Activated effector memory CD4-positive, alpha-beta T cell treated with anti-CD3 and anti-CD28 coated beads, Interleukin-2, amount 50 U/mL, for 16 hours (primary cell): Measurements from ENCODE around the gene FAF1.

Experiments used
- DNase-seq: peaks from one replicate; pipeline ENCODE4 v3.0.0-alpha.2; 2020

FAF1 gene

DNA sequence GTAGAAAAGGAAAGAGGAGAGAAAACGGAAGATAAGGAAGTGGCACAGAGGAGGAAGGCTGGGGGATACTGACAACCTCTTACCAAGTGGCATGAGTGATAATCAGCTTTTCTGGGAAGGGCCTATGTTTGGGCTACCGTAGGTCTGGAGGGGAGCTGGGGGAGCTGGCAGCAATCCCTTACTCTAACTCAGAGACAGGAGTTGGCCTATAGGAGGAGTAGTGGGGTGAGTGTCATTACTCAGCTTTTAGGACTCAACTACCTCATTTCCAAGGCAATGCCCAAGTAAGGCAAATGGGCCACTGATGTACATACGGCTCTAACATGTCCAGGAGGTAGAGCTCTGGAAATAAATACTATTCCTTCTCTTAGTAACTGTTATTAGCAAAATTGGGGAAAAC is 488.1 kb downstream of the FAF1 start:
- DNase-seq = no peak

DNA sequence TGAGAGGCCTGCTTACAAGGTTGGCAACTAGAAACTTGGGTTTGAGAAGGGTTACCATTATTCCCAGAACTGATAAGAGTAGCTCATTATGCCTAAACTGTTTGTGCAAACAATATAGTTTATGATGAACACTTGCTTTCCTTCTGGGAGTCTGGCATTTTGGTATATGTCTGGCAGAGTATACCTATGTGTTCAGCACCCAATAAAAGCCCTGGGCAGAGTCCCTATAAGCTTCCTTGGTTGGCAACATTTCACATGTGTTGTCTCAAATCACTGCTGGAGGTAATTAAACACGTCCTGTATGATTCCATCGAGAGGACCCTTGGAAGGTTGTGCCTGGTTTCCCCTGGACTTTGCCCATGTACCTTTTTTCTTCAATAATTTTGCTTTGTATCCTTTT is 497.1 kb downstream of the FAF1 start:
- no peak for DNase-seq

DNA sequence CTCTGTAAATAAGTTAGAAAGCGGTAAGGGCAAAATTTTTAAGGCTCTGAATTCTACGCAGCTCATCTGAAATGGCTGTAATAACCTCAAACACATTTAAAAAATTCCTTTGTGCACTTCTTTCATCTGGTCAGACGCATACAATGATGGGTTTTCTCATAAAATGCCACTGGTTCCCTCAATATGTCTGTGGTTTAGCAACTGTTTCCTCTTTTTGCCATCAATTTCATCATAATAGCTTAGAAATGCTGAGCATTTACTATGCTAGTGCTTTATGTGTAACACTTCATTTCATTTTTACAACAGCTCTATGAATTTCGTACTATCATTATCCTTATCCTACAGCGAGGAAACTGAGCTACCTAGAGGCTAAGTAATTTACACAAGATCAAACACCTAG is 501.6 kb downstream of the FAF1 start:
- DNase-seq = no peak

DNA sequence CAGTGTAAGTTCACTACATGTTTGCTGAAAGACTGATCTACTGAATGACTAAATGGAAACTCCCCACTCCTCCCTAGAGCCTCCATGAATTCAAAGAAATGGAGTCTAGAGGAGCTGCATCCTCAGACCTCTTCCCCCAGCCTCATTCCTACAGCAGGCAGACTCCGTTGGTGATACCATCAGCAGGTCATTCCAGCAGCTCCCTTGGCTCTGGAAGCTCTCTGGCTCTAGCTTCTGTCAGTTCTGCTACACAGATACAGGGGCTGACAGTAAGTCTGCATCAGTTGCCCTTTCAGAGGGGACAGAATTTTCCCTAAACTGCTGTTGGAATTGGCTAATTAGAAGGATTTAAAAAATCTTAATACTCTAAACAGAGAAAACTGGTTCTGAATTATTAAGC is 505.2 kb downstream of the FAF1 start:
- no peak for DNase-seq

DNA sequence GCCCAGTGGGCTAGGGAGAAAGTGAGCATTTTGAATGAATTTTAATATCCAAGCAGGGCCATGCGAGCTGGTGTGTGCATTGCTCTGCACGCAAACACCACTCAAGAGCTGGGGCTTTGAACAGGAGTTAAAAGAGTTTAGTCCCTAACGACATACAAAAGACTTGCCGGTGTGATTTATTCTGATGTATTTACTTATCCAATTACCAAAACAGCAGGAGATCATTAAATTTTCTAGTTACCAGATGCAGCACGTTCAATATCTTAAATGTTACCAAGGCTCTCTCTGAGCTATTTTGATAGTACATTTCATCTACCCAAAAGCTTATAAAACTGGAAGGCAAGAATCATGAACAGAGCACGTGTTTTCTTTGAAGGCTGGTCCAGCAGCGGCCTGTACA is 506.8 kb downstream of the FAF1 start:
- no peak for DNase-seq

DNA sequence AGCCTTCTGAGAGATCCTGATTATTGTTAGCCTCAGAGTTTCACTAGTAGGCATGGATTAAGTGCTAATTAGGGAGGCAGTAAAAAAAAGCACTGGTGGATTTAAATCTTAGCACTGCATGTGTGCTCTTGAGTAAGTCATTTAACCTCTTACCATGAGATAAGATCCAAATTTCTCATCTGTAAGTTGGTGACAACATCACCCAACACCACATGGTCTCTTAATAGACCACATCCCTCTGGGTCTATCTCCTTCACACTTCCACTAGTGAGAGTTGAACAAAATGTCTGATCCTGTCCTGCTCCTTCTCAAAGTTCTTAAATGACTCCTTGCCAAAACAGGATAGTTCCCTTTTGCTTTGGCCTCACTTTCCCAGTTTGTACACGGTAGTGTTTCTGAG is 507.4 kb downstream of the FAF1 start:
- no peak for DNase-seq

DNA sequence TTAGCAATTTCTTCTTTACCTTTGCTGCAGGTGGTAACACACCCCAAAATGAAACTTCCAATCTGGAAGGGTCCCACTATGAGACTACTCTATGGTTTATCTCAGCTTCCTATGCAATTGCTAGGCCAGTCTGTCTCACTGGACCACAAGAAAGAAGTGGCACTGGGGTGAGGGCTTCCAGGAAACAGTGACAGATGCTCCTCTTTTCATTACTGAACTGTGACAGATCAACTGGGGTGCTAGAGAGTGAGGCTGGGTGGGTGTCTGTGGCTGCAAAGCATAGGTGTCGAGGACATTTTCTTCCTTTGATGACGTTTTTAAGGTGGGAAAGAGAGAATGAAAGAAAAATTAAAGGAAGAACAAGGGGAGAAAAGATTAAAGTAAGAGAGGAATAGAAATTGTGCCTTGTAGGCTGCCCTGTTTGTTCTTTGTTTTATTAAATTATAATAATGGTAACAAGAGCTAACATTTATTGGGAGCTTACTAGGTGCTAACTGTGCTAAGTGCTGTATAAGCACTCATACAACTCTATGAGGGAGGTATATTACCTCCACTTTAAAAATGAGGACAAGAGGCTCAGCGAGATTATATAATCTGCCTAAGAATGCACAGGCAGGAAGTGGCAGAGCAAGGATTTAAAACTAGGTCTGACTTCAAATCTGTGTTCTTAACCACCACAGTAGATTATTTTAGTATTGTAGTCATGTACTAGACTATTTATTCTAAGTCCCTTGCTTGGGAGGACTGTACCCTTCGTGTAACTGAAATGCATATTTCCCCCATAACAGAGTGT is 509.0 kb downstream of the FAF1 start:
- no peak for DNase-seq

DNA sequence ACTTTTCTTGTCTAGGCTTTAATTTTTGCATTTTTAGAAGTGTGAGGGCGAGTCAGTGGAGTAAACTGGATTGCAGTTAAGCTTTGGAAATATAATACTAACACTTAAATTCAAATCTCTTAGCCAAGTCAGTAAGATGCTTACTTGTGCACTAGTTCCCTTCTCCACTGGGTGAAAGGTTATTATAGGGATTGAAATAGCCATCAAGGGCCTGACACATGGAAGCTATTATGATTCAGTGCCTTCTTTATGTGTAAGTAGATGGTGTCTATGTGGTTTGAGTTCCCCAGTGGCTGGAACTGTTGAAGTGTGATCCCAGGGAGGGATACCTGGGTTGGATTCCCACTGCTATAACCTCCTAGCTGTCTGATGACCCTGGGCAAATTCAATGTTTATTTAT is 512.1 kb downstream of the FAF1 start:
- no peak for DNase-seq

DNA sequence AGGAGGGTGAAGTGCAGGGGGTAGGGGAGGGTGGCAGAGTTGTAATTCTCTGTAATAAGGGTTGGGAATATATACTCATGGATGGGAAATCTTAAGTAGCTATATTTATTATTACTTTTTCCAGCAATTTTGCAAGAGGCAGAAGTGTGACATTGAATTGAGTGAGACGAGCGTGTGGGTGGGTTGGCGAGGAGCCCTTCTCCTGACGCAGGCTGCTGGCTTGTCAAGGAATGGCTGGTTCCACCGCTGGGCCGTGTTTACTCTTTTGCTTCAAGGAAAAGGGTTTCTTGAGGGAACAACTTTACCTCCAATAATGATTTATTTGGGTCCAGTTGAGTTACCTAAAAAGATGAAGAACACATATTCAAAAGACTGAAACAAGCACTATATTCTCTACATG is 518.9 kb downstream of the FAF1 start:
- no peak for DNase-seq

DNA sequence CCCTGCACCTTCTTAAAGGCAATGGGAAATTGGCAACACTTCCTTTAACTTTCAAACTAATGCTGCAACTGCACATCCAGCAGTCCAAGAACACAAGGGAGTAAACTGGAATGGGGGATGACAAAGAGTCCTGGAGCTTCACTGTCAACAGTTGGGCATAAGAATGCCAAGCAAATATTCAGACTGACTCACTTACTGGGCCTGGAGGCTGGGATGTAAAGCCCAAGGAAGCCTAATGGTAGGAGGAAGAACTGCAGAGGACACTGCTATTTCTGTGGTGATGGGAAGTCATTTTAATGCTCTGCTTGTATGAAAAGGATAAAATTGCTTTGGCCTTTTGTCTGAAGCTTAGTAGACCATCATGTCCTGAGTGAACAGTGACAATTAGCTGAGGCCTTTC is 521.1 kb downstream of the FAF1 start:
- no peak for DNase-seq

DNA sequence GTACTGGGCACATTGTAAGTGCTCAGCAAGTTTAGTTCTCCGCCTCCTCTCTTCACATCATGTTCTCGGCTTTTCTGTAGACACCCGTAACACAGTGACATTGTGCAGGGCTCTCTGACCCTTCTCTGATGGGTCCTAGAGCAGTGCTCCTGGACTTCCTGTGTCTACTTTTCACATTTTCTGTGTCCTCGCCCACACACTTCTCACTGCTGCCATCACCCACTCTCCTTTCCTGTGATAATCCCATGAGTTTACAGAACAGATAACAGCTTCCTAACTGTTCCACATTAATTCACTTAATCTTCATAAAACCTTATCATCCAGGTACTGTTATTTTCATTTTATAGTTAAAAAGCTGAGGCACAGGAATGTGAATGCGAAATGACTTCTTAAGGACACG is 523.6 kb downstream of the FAF1 start:
- DNase-seq = no peak

DNA sequence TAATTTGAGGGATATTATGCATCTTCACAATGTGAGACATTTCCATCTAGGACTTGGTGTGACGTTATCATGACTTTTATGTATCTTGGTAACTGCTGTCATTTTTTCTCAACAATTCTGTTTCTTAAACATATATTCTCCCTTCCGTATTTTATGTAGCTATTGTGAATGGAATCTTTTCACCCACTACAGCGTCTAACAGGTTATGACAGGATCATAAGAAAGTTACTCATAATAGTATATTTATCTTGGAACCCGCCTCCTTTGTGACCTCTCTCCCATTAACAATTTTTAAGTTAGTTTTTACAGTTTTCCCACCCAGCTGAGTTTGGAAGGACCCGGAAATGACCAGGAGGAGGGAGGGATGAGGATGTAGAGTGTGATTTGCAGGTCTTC is 530.1 kb downstream of the FAF1 start:
- DNase-seq = no peak

DNA sequence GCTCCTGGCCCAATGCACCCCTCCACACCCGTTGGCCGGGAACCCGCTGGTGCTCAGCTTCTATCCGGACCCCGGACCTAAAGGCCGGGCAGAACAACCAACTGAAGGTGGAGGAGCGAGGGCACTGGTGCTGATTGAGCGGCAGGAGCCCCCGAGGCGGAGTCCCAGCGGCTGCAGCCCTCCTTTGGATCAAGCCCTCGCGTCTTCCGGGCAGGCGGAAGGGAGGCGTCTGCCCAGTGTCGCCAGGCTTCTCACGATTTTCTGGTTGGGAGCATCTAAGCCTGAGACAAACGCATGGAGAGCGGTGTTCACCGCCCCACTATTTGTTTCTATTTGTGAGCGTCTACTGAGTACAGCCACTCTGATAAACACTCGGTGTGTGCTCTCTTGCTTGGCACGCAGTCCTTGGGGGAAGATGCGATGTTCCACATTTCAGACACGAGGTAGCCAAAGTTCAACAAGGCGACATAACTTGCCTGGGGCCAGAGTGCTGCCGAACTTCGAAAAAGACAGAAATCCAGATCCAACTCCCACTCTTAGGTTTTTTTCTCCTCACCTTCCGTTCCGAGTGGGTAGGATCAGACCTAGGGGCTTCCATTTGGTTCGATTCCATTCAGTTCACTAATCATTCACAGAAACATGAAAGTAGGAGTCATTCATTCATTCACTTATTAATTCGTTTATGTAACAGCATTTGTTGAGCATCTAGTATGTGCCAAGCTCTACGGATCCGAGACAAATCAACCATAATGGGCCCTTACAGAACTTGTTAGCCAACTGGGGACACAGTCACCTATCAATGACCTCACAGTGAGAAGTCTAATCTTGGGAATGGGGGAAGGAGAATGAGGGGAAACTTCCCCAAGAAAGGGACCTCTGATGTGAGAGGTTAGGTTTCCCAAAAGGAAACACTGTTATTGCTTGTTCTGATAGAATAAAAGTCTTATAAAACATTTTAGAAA is 532.0 kb downstream of the FAF1 start:
- no peak for DNase-seq

DNA sequence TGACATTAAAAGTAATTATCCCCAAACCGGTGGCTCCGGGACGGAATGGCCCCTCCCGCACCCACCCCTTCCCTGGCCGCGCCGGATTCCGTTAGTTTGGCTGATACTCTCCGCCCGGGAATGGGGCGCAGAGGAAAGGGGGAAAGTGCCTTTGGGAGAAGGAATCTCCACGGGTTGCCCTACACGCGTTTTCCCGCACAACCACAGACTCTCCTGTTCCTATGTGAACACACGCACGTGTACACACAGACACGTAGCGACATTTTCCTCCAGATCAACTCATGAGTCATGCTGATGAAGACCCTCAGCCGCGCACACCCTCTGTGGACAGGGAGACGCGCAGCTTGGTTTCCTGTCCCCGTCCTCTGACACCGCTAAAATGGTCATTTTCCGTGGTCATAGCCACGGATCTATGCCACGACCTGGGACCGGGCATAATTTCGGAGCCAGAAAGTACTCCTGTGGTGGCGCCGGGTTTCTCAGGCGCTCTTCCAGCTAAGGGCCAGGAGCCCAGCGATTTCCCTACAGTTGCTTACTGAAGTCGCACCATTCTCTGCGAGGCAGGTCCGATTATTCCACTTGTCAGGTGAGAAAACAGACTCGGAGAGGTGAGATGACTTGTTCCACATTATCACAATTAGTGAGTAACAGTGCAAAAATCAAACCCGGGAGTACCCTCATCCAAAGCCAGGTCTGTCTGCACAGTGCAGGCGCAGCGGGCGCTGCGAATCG is 532.8 kb downstream of the FAF1 start:
- DNase-seq = no peak

DNA sequence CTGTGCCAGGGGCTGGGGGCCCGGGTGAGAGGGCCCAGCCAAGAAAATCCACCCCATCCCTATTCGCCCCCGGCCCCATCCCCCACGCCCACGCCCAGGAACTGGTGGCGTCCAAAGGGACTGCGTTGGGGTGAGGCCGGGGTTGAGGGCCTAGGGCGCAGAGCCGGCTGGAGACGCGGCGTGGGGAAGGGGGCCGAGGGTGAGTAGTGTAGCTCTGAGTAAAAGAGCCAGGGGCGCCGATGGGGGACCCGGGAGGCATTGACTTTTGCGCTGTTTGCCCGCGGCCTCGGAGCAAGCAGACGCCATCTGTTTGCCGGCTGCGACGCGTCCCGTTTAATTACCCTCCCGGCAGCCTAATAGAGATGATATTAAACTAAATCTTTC is 533.4 kb downstream of the FAF1 start:
- DNase-seq = no peak

DNA sequence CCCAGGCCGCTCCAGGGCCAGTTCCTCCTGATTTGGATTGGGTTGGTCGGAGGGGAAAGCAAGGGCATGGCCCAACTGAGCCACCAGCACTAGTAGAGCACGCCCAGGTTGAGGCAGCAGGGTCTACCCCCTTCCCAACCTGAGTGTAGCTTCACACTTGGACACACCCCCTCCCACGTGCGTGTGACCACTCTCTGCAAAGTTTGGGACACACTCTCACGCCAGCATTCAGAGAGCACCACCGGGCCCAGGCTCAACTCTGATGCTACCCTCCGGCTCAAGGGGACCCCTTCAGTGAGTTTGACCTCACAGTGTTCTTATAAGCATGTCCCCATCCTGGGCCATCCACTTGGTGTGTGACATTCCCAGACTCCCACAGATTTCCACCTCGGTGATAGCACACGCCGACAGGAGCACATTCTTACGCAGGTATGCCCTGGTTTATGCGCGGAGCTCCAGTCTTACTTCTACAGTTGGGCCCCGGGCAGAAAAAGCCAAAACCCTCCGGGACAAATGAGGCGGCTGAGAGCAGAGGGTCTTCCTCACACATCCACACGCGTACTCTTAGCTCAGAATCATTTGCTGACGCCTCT is 533.9 kb downstream of the FAF1 start:
- no peak for DNase-seq

DNA sequence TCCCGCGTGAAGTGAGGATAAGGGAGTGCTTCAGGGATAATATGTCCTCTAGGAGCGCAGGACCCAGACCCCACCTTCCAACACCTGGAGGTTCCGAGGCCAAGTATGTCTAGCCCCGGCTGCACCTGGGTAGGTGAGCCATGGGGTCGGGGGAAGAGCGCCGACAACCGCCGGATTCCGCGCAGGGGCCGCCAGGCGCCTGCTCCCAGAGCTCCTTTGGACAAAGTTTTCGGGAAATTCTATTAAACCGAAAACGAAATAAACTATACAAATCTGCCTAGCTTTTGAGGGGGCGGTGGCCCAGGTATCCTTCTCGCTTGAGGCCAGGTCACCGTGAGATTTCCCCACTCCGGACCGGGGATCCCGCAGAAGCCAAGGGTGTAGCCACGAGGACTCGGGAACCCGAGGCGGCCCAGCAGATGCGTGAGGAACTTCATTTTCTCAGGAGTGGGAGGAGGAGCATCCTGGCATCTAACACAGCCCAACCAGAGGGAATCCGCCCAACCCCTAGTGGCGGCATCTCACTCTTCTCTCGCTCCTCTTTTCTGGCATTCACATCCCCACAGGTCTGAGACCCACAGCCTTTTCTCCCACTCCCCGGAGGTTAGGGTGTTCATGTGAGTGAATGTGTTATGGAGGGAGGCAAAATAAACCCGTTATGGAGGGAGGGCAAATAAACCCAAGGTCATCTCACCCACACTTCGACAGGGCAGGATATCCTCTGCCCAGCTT is 534.5 kb downstream of the FAF1 start:
- no peak for DNase-seq

DNA sequence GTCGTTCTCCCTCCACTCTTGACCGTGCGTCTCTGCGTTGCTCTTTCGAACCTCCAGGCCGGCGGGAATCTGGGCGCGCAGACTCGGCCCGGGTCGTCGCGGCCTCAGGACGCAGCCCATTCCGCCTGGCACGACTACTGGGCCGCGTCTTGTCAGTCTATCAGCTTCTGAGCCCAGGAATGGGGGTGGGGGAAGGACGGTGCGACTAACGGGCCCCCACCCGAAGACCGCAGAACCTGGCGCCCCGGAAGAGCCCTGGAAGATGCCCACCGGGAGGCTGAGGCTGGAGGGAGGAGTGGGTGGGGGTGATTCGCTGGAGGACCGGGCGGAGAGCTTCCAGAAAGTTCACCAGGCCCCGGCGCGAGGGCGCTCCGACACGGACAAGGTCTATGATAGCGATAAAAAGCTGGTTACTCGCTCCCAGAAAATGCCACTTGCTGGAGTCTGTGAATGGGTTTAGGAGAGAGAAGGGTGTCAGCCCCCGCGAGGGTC is 535.1 kb downstream of the FAF1 start:
- no peak for DNase-seq

DNA sequence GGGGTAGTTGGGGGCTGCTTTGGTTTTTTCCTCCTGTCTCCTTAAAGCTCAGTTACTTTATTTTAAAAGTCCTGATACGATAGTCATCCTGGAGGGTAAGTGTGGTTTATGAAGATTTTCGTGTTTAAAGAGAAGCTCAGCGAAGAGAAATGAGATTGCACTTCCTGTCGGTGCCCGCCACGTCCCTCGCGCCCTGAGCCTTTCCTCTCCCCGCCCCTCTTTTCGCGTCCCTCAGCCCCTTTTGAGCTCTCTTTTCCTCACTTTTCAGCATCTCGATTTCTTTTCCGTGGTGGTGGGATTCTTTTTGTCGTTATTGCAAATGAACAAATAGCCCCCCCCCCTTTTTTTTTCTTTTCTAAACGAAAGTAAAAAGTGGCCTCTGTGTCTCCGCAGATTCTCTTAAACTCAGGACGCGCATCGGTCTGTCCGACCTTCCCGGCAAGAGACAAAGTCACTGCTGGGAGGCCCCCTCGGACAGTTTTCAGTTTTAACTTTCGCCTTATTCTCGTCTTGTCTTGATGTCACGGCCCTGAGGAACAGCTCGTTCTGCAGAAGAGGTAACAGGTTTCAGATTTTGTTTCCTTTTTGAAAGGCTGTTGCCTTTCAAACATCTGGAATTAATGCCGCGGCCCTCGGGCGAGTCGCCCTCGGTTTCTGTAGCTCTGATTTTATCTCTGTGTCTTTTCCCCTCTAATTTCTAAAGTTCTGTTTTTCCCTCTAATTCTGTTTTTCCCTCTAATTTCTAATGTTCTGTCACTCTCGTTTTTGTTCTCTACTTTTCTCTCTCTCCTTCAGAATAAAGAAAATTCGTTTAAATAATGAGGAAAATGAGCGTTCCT is 535.8 kb downstream of the FAF1 start:
- DNase-seq = no peak

DNA sequence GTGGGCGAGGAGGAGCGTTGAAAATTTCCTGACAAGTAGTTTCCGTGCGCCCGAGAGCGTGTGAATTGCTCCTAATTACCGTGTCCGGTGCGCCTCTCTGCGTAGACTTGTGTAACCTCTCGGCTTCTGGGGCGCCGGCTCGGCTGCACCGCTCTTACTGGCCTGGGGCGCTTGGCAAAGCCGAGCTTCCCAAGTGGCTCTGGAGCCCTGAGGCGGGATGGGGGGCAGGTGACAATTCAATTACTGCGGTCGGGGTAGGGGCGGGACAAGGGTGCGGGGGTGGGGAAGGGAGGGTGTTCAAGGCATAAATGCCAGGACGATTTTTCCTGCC is 536.4 kb downstream of the FAF1 start:
- no peak for DNase-seq

DNA sequence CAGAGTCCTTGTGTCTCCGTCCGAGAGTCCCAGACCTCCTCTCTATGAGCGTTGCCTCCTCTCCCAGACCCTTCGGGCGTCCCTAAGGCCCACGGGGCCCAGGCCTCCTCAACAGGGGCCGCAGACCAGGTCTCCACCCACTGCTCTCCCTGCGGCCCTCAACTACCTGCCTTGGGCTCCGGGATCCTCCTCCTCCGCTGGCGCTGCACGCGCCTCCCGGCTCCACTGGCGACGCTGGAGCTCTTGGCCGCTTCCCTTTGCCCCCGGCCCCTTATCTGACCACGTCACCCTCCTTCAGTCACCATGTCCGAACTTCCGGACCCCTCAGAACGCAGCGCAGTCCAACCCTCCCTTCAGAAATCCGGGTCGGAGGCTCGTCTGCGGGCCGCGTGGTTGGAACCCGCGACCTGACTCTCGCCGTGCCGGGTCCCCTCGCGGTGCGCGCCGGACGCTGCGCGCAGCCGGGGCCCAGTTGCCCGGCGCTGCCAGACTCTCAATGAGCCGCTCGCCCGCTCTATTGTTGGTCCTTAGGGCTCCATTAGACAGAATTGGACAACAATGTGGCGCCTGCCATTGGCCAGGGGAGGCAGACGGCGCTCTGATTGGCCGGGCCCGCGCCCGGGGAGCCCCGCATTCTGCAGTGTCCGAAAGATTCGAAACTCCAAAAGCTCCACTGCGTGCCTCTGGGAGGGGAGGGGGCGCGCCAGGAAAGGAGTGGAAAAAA is 537.0 kb downstream of the FAF1 start, which contains the start of gene DMRTA2:
Gene DMRTA2, minus strand, starts transcription at position 498 of the 724 bp plus-strand sequence. CDS start 1,907 bp downstream, outside the sequence.
- no peak for DNase-seq
